K562 (cell line): ENCODE measurements around the gene ZNF821. TPM values are rescaled to one million over a fixed set of nuclear protein-coding genes. Genes with fewer than 3 reads are reported as not detected.
"Not testable (repeated sequence)": the region's sequence is repeated elsewhere in the genome, so short reads cannot be mapped to it uniquely, and the experiment has no call there.

ENCODE experiments used
- ATAC-seq: fragments of 200-7000 bp; cut with Tn5 transposase; 3 replicates; pipeline ENCODE4 v1.9.1; 2020; ENCODE audit warnings: moderate library complexity
- BruUV-seq: library from RNA; stranded (reverse); fragments of 400-500 nt; replicated peaks from 2 replicates; lab custom pipeline; 2021; lab: Mats Ljungman, UMichigan
- CTCF ChIA-PET: fragments of 300-600 bp; formaldehyde crosslinking; extraction: SDS; loops from one replicate; lab custom pipeline; 2021; ENCODE audit warnings: low intra/inter-chr PET ratio; lab: Yijun Ruan, JAX
- POLR2A ChIA-PET: fragments of 300-600, 350-650 bp; sonication (Branson Sonifier 250); formaldehyde crosslinking; extraction: SDS; loops from one replicate; lab custom pipeline; 2021; ENCODE audit warnings: antibody characterized with exemption, inconsistent platforms; lab: Yijun Ruan, JAX
- DNase-seq, 4 experiments: peaks; one replicate each; pipeline versions ENCODE4 v3.0.0 to v3.0.0-alpha.2; 2011 to 2018; ENCODE audit warnings: low spot score in 3 of 4, mixed read lengths in 3 of 4; ENCODE audit errors: extremely low read depth in 1 of 4
- FAIRE-seq: peaks from 2 replicates; lab custom pipeline; 2011; peaks lifted over from hg19 to GRCh38; lab: Jason Lieb, UNC
- H2AFZ ChIP-seq: 2 replicates; pipeline ENCODE4 v1.6.0; 2011; ENCODE audit warnings: low read depth, low read length, control low read depth, inconsistent platforms
- H3K27ac ChIP-seq: fragments of 200-600 bp; 3 replicates; pipeline ENCODE4 v1.8.0; 2011; ENCODE audit warnings: low read depth, mild to moderate bottlenecking, control low read depth, inconsistent platforms, low read length, moderate library complexity, mixed read lengths; ENCODE audit errors: extremely low read depth
- H3K27me3 ChIP-seq, 2 experiments: fragments of 300-600 bp in 1 of 2; 2 replicates in 1 of 2; 3 replicates in 1 of 2; pipeline versions ENCODE4 v1.6.0 to v1.8.0; 2011; ENCODE audit warnings: inconsistent platforms in 2 of 2, low read length in 2 of 2, mild to moderate bottlenecking in 1 of 2, mixed read lengths in 1 of 2, moderate library complexity in 1 of 2; ENCODE audit not compliant: control insufficient read depth in 2 of 2, insufficient read depth in 2 of 2
- H3K36me3 ChIP-seq: fragments of 300-600 bp; 3 replicates; pipeline ENCODE4 v1.8.0; 2011; ENCODE audit warnings: mild to moderate bottlenecking, low read length, inconsistent platforms; ENCODE audit not compliant: control insufficient read depth, insufficient read depth
- H3K4me1 ChIP-seq, 2 experiments: fragments of 200-600 bp in 1 of 2; replicated peaks in 1 of 2; 2 replicates in 1 of 2; 3 replicates in 1 of 2; pipeline versions ENCODE4 v1.5.1 to v1.8.0; 2011; ENCODE audit warnings: inconsistent platforms in 2 of 2, low read length in 2 of 2, mild to moderate bottlenecking in 1 of 2, mixed read lengths in 1 of 2, moderate library complexity in 1 of 2; ENCODE audit not compliant: control insufficient read depth in 2 of 2, insufficient read depth in 2 of 2
- H3K4me2 ChIP-seq: 2 replicates; pipeline ENCODE4 v1.6.1; 2011; ENCODE audit warnings: low read length, control low read depth, inconsistent platforms, mixed read lengths; ENCODE audit not compliant: insufficient read depth
- H3K4me3 ChIP-seq: fragments of 200-600 bp; sonication (generic), shearing (Covaris generic); 2 replicates; pipeline ENCODE4 v1.5.1; 2016; ENCODE audit warnings: control low read depth, inconsistent platforms
- H3K79me2 ChIP-seq: fragments of 200-600 bp; 3 replicates; pipeline ENCODE4 v1.8.0; 2011; ENCODE audit warnings: low read length, inconsistent platforms; ENCODE audit not compliant: control insufficient read depth, insufficient read depth
- H3K9ac ChIP-seq, 2 experiments: 2 replicates each; pipeline versions ENCODE4 v1.6.0 to v1.6.1; 2011; ENCODE audit warnings: low read depth in 2 of 2, low read length in 2 of 2, control low read depth in 1 of 2, inconsistent platforms in 1 of 2, mild to moderate bottlenecking in 1 of 2, mixed read lengths in 1 of 2; ENCODE audit not compliant: insufficient read depth in 1 of 2
- H3K9me1 ChIP-seq: one replicate; pipeline ENCODE4 v1.6.0; 2011; ENCODE audit warnings: inconsistent platforms, mild to moderate bottlenecking, low read length, moderate library complexity; ENCODE audit not compliant: control insufficient read depth, insufficient read depth
- H3K9me3 ChIP-seq: replicated peaks from 2 replicates; pipeline ENCODE4 v1.5.1; 2011; ENCODE audit warnings: low read depth, low read length, inconsistent platforms; ENCODE audit not compliant: control insufficient read depth, insufficient read depth
- H4K20me1 ChIP-seq: replicated peaks from 2 replicates; pipeline ENCODE4 v1.6.1; 2011; ENCODE audit warnings: low read length, inconsistent platforms, mixed read lengths; ENCODE audit not compliant: control insufficient read depth, insufficient read depth
- WGBS: fragments of 100-300 bp; shearing (Covaris generic); methylation state at CpG from one replicate; pipeline ENCODE4 v1.1.6; 2016; ENCODE audit warnings: low coverage, mixed read lengths; ENCODE audit not compliant: insufficient coverage; ENCODE audit errors: missing lambda C conversion rate; 5-methylcytosine and 5-hydroxymethylcytosine counted together
- in situ Hi-C: fragments of 300-500 bp; cut with MboI; formaldehyde crosslinking; loops from 4 replicates; pipeline ENCODE4 v1.15.0; 2018; ENCODE audit warnings: inconsistent platforms, mixed read lengths
- intact Hi-C: fragments of 100-400 bp; cut with micrococcal nuclease; formaldehyde crosslinking; loops from 2 replicates; pipeline ENCODE4 v1.14.2; 2022
- polyA plus RNA-seq, 8 experiments: library from polyadenylated mRNA; depleted of rRNA in 4 of 8; stranded (reverse) in 5 of 8; unstranded in 3 of 8; fragments of >200 nt; fragmentation: Nextera tagmentation in 2 of 8; fragmentation: Illumina TruSeq in 1 of 8; extraction: Ambion mirVana in 2 of 8; extraction: Trizol in 1 of 8; gene quantifications; 2 replicates each; pipeline versions ENCODE4 v1.2.1 to v1.2.3, GENCODE V29; 2011 to 2014; ENCODE audit warnings: inconsistent platforms in 1 of 8, missing spikeins in 1 of 8
- total RNA-seq, 7 experiments: library from RNA; depleted of rRNA in 6 of 7; stranded (reverse); fragments of >200 nt in 6 of 7; fragmentation: Illumina TruSeq in 2 of 7; extraction: Trizol in 2 of 7; gene quantifications; 2 replicates each; pipeline versions ENCODE4 v1.2.1 to v1.2.3, GENCODE V29; 2011 to 2021; ENCODE audit warnings: low replicate concordance in 1 of 7
- TF ChIP-seq, protein P1 (sequence below): IDR thresholded peaks from 3 replicates; pipeline ENCODE4 v1.6.1; 2011; ENCODE audit warnings: borderline replicate concordance, mild to moderate bottlenecking, moderate library complexity; ENCODE audit not compliant: insufficient read length; ENCODE audit errors: extremely low read depth

Gene ZNF821
- total and polyA plus RNA-seq, 9 of the 15 experiments (the other 6 are each of a cell fraction or from before 2014, with no cell fraction given): 0.38 to 5.6 (median 3.6) TPM

- TF ChIP-seq, protein P1, sequence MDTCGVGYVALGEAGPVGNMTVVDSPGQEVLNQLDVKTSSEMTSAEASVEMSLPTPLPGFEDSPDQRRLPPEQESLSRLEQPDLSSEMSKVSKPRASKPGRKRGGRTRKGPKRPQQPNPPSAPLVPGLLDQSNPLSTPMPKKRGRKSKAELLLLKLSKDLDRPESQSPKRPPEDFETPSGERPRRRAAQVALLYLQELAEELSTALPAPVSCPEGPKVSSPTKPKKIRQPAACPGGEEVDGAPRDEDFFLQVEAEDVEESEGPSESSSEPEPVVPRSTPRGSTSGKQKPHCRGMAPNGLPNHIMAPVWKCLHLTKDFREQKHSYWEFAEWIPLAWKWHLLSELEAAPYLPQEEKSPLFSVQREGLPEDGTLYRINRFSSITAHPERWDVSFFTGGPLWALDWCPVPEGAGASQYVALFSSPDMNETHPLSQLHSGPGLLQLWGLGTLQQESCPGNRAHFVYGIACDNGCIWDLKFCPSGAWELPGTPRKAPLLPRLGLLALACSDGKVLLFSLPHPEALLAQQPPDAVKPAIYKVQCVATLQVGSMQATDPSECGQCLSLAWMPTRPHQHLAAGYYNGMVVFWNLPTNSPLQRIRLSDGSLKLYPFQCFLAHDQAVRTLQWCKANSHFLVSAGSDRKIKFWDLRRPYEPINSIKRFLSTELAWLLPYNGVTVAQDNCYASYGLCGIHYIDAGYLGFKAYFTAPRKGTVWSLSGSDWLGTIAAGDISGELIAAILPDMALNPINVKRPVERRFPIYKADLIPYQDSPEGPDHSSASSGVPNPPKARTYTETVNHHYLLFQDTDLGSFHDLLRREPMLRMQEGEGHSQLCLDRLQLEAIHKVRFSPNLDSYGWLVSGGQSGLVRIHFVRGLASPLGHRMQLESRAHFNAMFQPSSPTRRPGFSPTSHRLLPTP: no peak
- TF ChIP-seq, all 486 proteins: peak for 40
Observed at GRCh38 chr16:71826533-71827017, 57.4 kb downstream of the ZNF821 start (continued).

DNA sequence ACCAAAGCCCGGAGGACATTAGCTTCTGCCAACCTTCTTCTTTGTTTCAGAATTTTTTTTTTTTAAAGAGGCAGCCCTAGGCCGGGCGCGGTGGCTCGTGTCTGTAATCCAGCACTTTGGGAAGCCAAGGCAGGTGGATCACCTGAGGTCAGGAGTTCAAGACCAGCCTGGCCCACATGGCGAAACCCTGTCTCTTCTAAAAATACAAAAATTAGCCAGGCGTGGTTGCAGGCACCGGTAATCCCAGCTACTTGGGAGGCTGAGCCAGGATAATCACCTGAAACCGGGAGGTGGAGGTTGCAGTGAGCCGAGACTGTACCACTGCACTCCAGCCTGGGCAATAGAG, 66.9 kb downstream of the ZNF821 start:
- 74% methylated on average over 10 of the region's 10 CpGs for WGBS
- CTCF ChIA-PET, ATAC-seq, H3K27me3 ChIP-seq, DNase-seq, in situ Hi-C loops, H3K9ac ChIP-seq, intact Hi-C loops, H3K4me1 ChIP-seq, H3K9me3 ChIP-seq, H4K20me1 ChIP-seq, H3K4me2 ChIP-seq, H3K4me3 ChIP-seq, BruUV-seq, H3K9me1 ChIP-seq, H3K36me3 ChIP-seq, H3K79me2 ChIP-seq, FAIRE-seq, H3K27ac ChIP-seq: not testable (repeated sequence)
- H2AFZ ChIP-seq: peak overlapping the region; percentile 68; the same call in 1 of the 2 replicates
- POLR2A ChIA-PET: interaction anchor here (0.6 to 1.3 kb wide), 2 partner anchors 9 to 39 kb away, joined by 3 to 4 read pairs; partner anchors contain the start of gene AP1G1
